Smooth muscle cell (in vitro differentiated cells): ENCODE measurements around the gene FOXP3. TPM values are rescaled to one million over a fixed set of nuclear protein-coding genes. Genes with fewer than 3 reads are reported as not detected.

Experiments used
- DNase-seq: peaks from one replicate; lab custom pipeline; 2025; ENCODE audit not compliant: unreplicated experiment; lab: John Stamatoyannopoulos, UW
- H2AFZ ChIP-seq: fragments of 200-600 bp; sonication (generic); 2 replicates; pipeline ENCODE4 v1.6.0; 2016; ENCODE audit warnings: antibody characterized with exemption, low read depth, mild to moderate bottlenecking
- H3F3A ChIP-seq: fragments of 200-600 bp; sonication (generic); 2 replicates; pipeline ENCODE4 v1.6.0; 2017; ENCODE audit warnings: antibody characterized with exemption, low read depth
- H3K27ac ChIP-seq: fragments of 200-600 bp; sonication (generic); 2 replicates; pipeline ENCODE4 v1.5.1; 2016; ENCODE audit warnings: low read depth, mild to moderate bottlenecking
- H3K27me3 ChIP-seq: fragments of 200-600 bp; sonication (generic); 2 replicates; pipeline ENCODE4 v1.6.1; 2016; ENCODE audit warnings: low read depth, mild to moderate bottlenecking
- H3K36me3 ChIP-seq: fragments of 200-600 bp; sonication (generic); 2 replicates; pipeline ENCODE4 v1.5.1; 2016; ENCODE audit warnings: low read depth
- H3K4me1 ChIP-seq: fragments of 200-600 bp; sonication (generic); 2 replicates; pipeline ENCODE4 v1.5.1; 2016; ENCODE audit warnings: low read depth
- H3K4me2 ChIP-seq: fragments of 200-600 bp; sonication (generic); 2 replicates; pipeline ENCODE4 v1.6.0; 2016; ENCODE audit warnings: mild to moderate bottlenecking
- H3K4me3 ChIP-seq: fragments of 200-600 bp; sonication (generic); 2 replicates; pipeline ENCODE4 v1.5.1; 2016; ENCODE audit warnings: mild to moderate bottlenecking
- H3K79me2 ChIP-seq: fragments of 200-600 bp; sonication (generic); 2 replicates; pipeline ENCODE4 v1.6.0; 2016; ENCODE audit warnings: low read depth, mild to moderate bottlenecking
- H3K9ac ChIP-seq: fragments of 200-600 bp; sonication (generic); 2 replicates; pipeline ENCODE4 v1.6.0; 2016; ENCODE audit warnings: low read depth
- H3K9me3 ChIP-seq: fragments of 200-600 bp; sonication (generic); replicated peaks from 2 replicates; pipeline ENCODE4 v1.5.1; 2016; ENCODE audit warnings: low read depth
- H4K20me1 ChIP-seq: fragments of 200-600 bp; sonication (generic); 2 replicates; pipeline ENCODE4 v1.6.0; 2016; ENCODE audit warnings: low read depth
- CTCF ChIP-seq: fragments of 200-600 bp; sonication (generic); IDR thresholded peaks from 2 replicates; pipeline ENCODE4 v1.5.1; 2017; ENCODE audit warnings: borderline replicate concordance, mild to moderate bottlenecking, antibody characterized with exemption; ENCODE audit not compliant: insufficient read depth, poor library complexity, severe bottlenecking
- WGBS: methylation state at CpG from one replicate; pipeline ENCODE4 v1.1.7; 2016; ENCODE audit warnings: low lambda C conversion rate; 5-methylcytosine and 5-hydroxymethylcytosine counted together
- polyA plus RNA-seq: library from polyadenylated mRNA; unstranded; fragments of >200 nt; fragmentation: Nextera tagmentation; extraction: Ambion mirVana; gene quantifications from 2 replicates; pipeline ENCODE4 v1.2.1, GENCODE V29; 2016
- total RNA-seq: library from RNA; depleted of rRNA; stranded (reverse); fragments of >200 nt; gene quantifications from 2 replicates; pipeline ENCODE4 v1.2.3, GENCODE V29; 2014

The FOXP3 gene
- total and polyA plus RNA-seq, 2 experiments from 2014 or later = not detected

- Histone ChIP-seq H3K79me2 (no peaks in the 10 kb centered on the region), H4K20me1 (no peaks in the 10 kb centered on the region), H3K9me3 (no peaks in the 10 kb centered on the region), H3K4me2 (no peak overlapping the region), H3F3A (no peaks in the 10 kb centered on the region), H3K4me3 (no peak overlapping the region), H3K27ac (no peak overlapping the region), H3K36me3 (no peaks in the 10 kb centered on the region), H3K9ac (no peak overlapping the region), H3K4me1 (no peaks in the 10 kb centered on the region), H3K27me3 (no peaks in the 10 kb centered on the region), H2AFZ (no peak overlapping the region)
- 82% methylated on average over 2 of the region's 2 CpGs for WGBS
- no peak for DNase-seq
- TF ChIP-seq CTCF = no peak
Measured at GRCh38 chrX:49212209-49212608, 52.3 kb downstream of the FOXP3 start.

GRCh38 chrX:49211074-49211473 lies 53.4 kb downstream of the FOXP3 start:
- Histone ChIP-seq H3K27ac (no peak overlapping the region), H3K27me3 (no peaks in the 10 kb centered on the region), H2AFZ (no peak overlapping the region), H3K9me3 (no peaks in the 10 kb centered on the region), H3K9ac (no peak overlapping the region), H3K79me2 (no peaks in the 10 kb centered on the region), H3F3A (no peaks in the 10 kb centered on the region), H3K4me3 (no peak overlapping the region), H4K20me1 (no peaks in the 10 kb centered on the region), H3K36me3 (no peaks in the 10 kb centered on the region), H3K4me2 (no peak overlapping the region), H3K4me1 (no peaks in the 10 kb centered on the region)
- no peak for TF ChIP-seq CTCF
- no peak for DNase-seq
- WGBS = 84% methylated on average over 9 of the region's 9 CpGs

- H3K9me3 ChIP-seq = no peaks in the 10 kb centered on the region
- no peak overlapping the region for H3K4me2 ChIP-seq
- no peaks in the 10 kb centered on the region for H4K20me1 ChIP-seq
- H3F3A ChIP-seq = no peaks in the 10 kb centered on the region
- no peak overlapping the region for H3K4me3 ChIP-seq
- H3K27me3 ChIP-seq = no peaks in the 10 kb centered on the region
- no peak overlapping the region for H3K27ac ChIP-seq
- no peak overlapping the region for H2AFZ ChIP-seq
- no peaks in the 10 kb centered on the region for H3K4me1 ChIP-seq
- no peaks in the 10 kb centered on the region for H3K79me2 ChIP-seq
- TF ChIP-seq CTCF = no peak
- no peaks in the 10 kb centered on the region for H3K36me3 ChIP-seq
- H3K9ac ChIP-seq = no peak overlapping the region
- DNase-seq = no peak
- WGBS = 72% methylated on average over 8 of the region's 8 CpGs
Measured at GRCh38 chrX:49210406-49210805, 54.1 kb downstream of the FOXP3 start.

- DNase-seq = no peak
- no peak overlapping the region for H3K27ac ChIP-seq
- no peaks in the 10 kb centered on the region for H3K27me3 ChIP-seq
- H3K9ac ChIP-seq = no peak overlapping the region
- H3K36me3 ChIP-seq = no peaks in the 10 kb centered on the region
- H3K4me1 ChIP-seq = no peaks in the 10 kb centered on the region
- H2AFZ ChIP-seq = no peak overlapping the region
- no peaks in the 10 kb centered on the region for H4K20me1 ChIP-seq
- H3K79me2 ChIP-seq = no peaks in the 10 kb centered on the region
- H3K9me3 ChIP-seq = no peaks in the 10 kb centered on the region
- H3K4me3 ChIP-seq = no peak overlapping the region
- no peak for TF ChIP-seq CTCF
- no peaks in the 10 kb centered on the region for H3F3A ChIP-seq
- WGBS = 65% methylated on average over 20 of the region's 28 CpGs
- no peak overlapping the region for H3K4me2 ChIP-seq
Measured at GRCh38 chrX:49209434-49210251, 54.9 kb downstream of the FOXP3 start.
